ENCODE data around the gene LCNL1. TPM values are rescaled to one million over a fixed set of nuclear protein-coding genes. Genes with fewer than 3 reads are reported as not detected.

Gene LCNL1
- total RNA-seq, 1 experiment from 2014 or later: not detected

- no peak overlapping the region for H3K27ac Mint-ChIP-seq (ENCODE audit: low read depth, unreplicated experiment)
- ChIA-PET CTCF (interaction anchor here (0.6 kb wide), 1 partner anchor 223 kb away, joined by 3 read pairs; no protein-coding TSS in a partner anchor), POLR2A (interaction anchor here (0.6 kb wide), 1 partner anchor 150 kb away, joined by 3 read pairs; the partner anchor contains the start of gene EDF1)
- DNase-seq (ENCODE audit: unreplicated experiment): no peak
- no peaks in the 10 kb centered on the region for H3K27me3 Mint-ChIP-seq (ENCODE audit: insufficient read depth, unreplicated experiment)
- H3K36me3 Mint-ChIP-seq (ENCODE audit: insufficient read depth, unreplicated experiment): peaks cover 17% of the 10 kb centered on the region
- no peaks in the 10 kb centered on the region for H3K4me1 Mint-ChIP-seq (ENCODE audit: insufficient read depth, unreplicated experiment)
- no TSS peak for BruUV-seq (replicated peaks)
- no peaks in the 10 kb centered on the region for H3K9me3 Mint-ChIP-seq (ENCODE audit: unreplicated experiment)
- TF ChIP-seq CTCF (IDR thresholded peaks at IDR 0.05; ENCODE audit: unreplicated experiment): no peak
- intact Hi-C loops (cut with micrococcal nuclease): no loop called here
- no peak overlapping the region for H3K4me3 Mint-ChIP-seq (ENCODE audit: unreplicated experiment)
These were observed 33.6 kb downstream of the LCNL1 start for GRCh38 chr9:137016436-137016835.

- H3K4me1 Mint-ChIP-seq (ENCODE audit: insufficient read depth, unreplicated experiment): no peaks in the 10 kb centered on the region
- no peak overlapping the region for H3K4me3 Mint-ChIP-seq (ENCODE audit: unreplicated experiment)
- H3K9me3 Mint-ChIP-seq (ENCODE audit: unreplicated experiment): no peaks in the 10 kb centered on the region
- intact Hi-C loops (cut with micrococcal nuclease): no loop called here
- peaks cover 13% of the 10 kb centered on the region for H3K36me3 Mint-ChIP-seq (ENCODE audit: insufficient read depth, unreplicated experiment)
- CTCF ChIA-PET: interaction anchor here (0.6 to 3.0 kb wide), 2 partner anchors 11 to 224 kb away, joined by 3 to 14 read pairs; partner anchors contain the start of gene ABCA2
- no peak for DNase-seq (ENCODE audit: unreplicated experiment)
- no peak for TF ChIP-seq CTCF (IDR thresholded peaks at IDR 0.05; ENCODE audit: unreplicated experiment)
- no peak overlapping the region for H3K27ac Mint-ChIP-seq (ENCODE audit: low read depth, unreplicated experiment)
- H3K27me3 Mint-ChIP-seq (ENCODE audit: insufficient read depth, unreplicated experiment): no peaks in the 10 kb centered on the region
- POLR2A ChIA-PET: interaction anchor here (0.6 kb wide), 1 partner anchor 151 kb away, joined by 3 read pairs; the partner anchor contains the start of gene EDF1
- BruUV-seq (replicated peaks): no TSS peak
These were observed 34.3 kb downstream of the LCNL1 start for GRCh38 chr9:137017071-137017470.

- ChIA-PET CTCF (interaction anchor here (3.0 kb wide), 1 partner anchor 10 kb away, joined by 14 read pairs; the partner anchor contains the start of gene ABCA2), POLR2A (no interaction called here)
- intact Hi-C loops (cut with micrococcal nuclease): no loop called here
- BruUV-seq (replicated peaks): no TSS peak
- H3K4me3 Mint-ChIP-seq (ENCODE audit: unreplicated experiment): no peak overlapping the region
- H3K4me1 Mint-ChIP-seq (ENCODE audit: insufficient read depth, unreplicated experiment): no peaks in the 10 kb centered on the region
- no peak for DNase-seq (ENCODE audit: unreplicated experiment)
- no peak for TF ChIP-seq CTCF (IDR thresholded peaks at IDR 0.05; ENCODE audit: unreplicated experiment)
- no peak overlapping the region for H3K27ac Mint-ChIP-seq (ENCODE audit: low read depth, unreplicated experiment)
- peaks cover 13% of the 10 kb centered on the region for H3K36me3 Mint-ChIP-seq (ENCODE audit: insufficient read depth, unreplicated experiment)
- no peaks in the 10 kb centered on the region for H3K27me3 Mint-ChIP-seq (ENCODE audit: insufficient read depth, unreplicated experiment)
- H3K9me3 Mint-ChIP-seq (ENCODE audit: unreplicated experiment): no peaks in the 10 kb centered on the region
These were observed 35.2 kb downstream of the LCNL1 start for GRCh38 chr9:137017791-137018497.

- intact Hi-C loops (cut with micrococcal nuclease): no loop called here
- ChIA-PET CTCF (interaction anchor here (3.0 kb wide), 1 partner anchor 9 kb away, joined by 14 read pairs; the partner anchor contains the start of gene ABCA2), POLR2A (interaction anchor here (0.6 kb wide), 1 partner anchor 53 kb away, joined by 4 read pairs; no protein-coding TSS in a partner anchor)
- no peak overlapping the region for H3K27ac Mint-ChIP-seq (ENCODE audit: low read depth, unreplicated experiment)
- no peaks in the 10 kb centered on the region for H3K27me3 Mint-ChIP-seq (ENCODE audit: insufficient read depth, unreplicated experiment)
- TF ChIP-seq CTCF (IDR thresholded peaks at IDR 0.05; ENCODE audit: unreplicated experiment): no peak
- DNase-seq (ENCODE audit: unreplicated experiment): no peak
- BruUV-seq (replicated peaks): no TSS peak
- H3K4me3 Mint-ChIP-seq (ENCODE audit: unreplicated experiment): no peak overlapping the region
- H3K36me3 Mint-ChIP-seq (ENCODE audit: insufficient read depth, unreplicated experiment): peaks cover 13% of the 10 kb centered on the region
- H3K9me3 Mint-ChIP-seq (ENCODE audit: unreplicated experiment): no peaks in the 10 kb centered on the region
- no peaks in the 10 kb centered on the region for H3K4me1 Mint-ChIP-seq (ENCODE audit: insufficient read depth, unreplicated experiment)
These were observed 36.2 kb downstream of the LCNL1 start for GRCh38 chr9:137018761-137019559.
